GM12865 (cell line): Measurements from ENCODE around the gene TBL1X.

ENCODE experiments used
- DNase-seq: peaks from one replicate; pipeline ENCODE4 v3.0.0; 2010; ENCODE audit warnings: low read depth
- H3K4me3 ChIP-seq: 2 replicates; pipeline ENCODE4 v1.5.1; 2011; ENCODE audit warnings: mild to moderate bottlenecking, low read depth, low read length, control low read depth
- TF ChIP-seq, protein P1 (sequence below): IDR thresholded peaks from 2 replicates; pipeline ENCODE4 v1.5.1; 2011; ENCODE audit warnings: low read length, control low read depth, low read depth, inconsistent platforms; ENCODE audit not compliant: insufficient read depth; ENCODE audit errors: missing control alignments

TBL1X gene

DNA sequence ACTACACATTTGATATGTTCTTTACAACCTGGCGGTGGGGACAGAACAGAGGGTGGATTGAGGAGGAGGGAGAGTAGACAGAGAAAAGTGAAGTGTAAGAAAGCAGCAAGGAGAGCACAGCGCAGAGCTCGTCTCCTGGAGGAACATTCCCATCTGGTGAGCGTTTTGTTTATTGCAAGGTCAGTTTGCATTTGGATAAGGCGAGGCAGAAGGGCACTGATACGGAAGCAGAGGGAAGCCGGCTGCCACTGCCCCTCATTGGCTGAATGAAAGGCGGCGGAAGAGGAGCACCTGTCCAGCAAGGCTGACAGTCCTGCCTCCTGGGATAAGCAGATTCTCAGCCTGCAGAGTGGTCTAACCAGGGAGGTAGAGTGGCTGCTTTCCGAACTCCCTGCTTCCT is 217.6 kb downstream of the TBL1X start:
- DNase-seq, result no peak

DNA sequence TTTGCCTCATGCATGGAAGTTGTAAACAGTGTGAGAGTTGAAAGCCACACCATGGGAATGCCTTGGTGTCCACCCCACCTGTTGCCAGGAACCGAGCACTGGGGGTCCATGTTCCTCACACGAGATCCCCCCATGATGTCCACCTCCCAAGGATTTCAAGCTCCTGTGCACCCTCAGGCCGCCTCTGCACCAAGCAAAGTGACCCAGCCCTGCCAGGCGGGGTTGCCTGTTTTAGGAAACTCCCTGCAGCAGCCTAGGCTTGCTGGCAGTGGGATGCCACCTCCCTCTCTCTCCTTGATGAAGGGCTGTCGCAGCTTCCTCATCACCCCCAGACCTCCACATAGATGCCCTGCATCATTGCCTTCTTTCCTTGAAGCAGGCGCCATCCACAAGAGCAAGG is 218.0 kb downstream of the TBL1X start:
- no peak for DNase-seq
- no peak overlapping the region for H3K4me3 ChIP-seq
- TF ChIP-seq, protein P1, sequence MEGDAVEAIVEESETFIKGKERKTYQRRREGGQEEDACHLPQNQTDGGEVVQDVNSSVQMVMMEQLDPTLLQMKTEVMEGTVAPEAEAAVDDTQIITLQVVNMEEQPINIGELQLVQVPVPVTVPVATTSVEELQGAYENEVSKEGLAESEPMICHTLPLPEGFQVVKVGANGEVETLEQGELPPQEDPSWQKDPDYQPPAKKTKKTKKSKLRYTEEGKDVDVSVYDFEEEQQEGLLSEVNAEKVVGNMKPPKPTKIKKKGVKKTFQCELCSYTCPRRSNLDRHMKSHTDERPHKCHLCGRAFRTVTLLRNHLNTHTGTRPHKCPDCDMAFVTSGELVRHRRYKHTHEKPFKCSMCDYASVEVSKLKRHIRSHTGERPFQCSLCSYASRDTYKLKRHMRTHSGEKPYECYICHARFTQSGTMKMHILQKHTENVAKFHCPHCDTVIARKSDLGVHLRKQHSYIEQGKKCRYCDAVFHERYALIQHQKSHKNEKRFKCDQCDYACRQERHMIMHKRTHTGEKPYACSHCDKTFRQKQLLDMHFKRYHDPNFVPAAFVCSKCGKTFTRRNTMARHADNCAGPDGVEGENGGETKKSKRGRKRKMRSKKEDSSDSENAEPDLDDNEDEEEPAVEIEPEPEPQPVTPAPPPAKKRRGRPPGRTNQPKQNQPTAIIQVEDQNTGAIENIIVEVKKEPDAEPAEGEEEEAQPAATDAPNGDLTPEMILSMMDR, result no peak

More for the DNA sequence above, 217.6 kb downstream of the TBL1X start:
- TF ChIP-seq, protein P1, result no peak
- H3K4me3 ChIP-seq, result no peak overlapping the region

DNA sequence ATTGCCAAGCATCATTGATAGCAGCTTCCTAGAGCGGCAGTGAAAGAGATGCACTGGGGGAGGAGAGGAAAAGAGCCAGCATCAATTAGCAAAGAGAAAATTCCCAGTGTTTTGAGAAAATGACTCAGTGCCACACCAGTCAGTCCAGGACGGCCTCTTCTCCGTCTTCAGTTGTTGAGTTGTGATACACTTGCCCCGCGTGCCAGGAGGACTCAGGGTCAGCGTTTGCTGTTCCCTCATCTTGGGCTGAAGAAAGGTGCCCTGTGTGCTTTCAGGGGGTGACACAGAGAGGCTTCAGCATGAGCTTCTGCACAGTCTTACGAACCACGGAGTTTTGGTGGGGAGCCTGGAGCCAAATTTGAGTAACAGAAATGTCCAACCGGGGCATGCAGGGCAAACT is 218.5 kb downstream of the TBL1X start:
- TF ChIP-seq, protein P1, result no peak
- H3K4me3 ChIP-seq, result no peak overlapping the region
- DNase-seq, result no peak

DNA sequence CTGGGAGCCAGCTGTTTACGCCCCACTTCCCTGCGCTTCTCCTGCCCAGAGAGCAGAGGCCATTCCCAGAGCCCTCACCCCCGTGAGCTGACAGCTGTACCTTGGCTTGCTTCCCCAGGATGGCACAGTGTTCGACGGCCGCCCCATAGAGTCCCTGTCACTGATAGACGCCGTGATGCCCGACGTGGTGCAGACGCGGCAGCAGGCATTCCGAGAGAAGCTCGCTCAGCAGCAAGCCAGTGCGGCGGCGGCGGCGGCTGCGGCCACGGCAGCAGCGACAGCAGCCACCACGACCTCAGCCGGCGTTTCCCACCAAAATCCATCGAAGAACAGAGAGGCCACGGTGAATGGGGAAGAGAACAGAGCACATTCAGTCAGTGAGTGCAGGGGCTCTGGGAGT is 223.0 kb downstream of the TBL1X start:
- DNase-seq, result no peak
- H3K4me3 ChIP-seq, result no peak overlapping the region
- TF ChIP-seq, protein P1, result no peak

DNA sequence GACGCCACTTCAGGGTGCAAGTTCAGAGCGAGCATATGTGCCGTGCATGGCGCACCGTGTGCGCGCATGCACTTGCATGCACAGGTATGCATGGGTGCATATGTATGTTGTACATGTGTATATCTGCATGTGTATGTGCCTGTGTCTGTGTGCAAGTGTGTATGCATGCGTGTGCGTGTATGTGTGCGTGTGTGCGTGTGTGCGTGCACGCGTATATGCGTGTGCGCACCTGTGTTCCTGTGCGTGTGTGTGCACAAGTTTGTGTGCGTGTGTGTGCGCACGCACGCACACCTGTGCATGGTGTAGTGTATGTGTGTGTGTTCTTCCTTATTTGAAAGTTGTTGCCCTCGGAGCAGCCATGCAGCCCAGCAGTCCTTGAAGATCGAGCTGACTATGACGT is 224.0 kb downstream of the TBL1X start:
- no peak overlapping the region for H3K4me3 ChIP-seq
- TF ChIP-seq, protein P1, result no peak
- no peak for DNase-seq

DNA sequence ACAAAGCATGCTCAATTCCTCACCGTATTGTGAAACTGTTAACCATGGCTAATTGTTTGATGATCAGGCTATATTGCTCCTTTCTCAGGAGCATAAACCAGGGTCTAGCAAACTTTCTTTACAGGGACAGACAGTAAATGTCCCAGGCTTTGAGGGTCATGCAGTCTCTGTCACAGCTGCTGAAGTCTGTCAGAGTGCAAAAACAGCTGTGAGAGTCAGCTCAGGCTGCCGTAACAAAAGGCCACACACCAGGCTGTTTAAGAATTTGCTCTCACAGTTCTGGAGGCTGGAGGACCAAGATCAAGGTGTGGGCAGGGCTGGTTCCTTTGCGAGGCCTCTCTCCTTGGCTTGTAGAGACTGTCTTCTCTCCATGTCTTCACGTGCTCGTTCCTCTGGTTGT is 225.2 kb downstream of the TBL1X start:
- no peak for DNase-seq
- TF ChIP-seq, protein P1, result no peak
- no peak overlapping the region for H3K4me3 ChIP-seq

DNA sequence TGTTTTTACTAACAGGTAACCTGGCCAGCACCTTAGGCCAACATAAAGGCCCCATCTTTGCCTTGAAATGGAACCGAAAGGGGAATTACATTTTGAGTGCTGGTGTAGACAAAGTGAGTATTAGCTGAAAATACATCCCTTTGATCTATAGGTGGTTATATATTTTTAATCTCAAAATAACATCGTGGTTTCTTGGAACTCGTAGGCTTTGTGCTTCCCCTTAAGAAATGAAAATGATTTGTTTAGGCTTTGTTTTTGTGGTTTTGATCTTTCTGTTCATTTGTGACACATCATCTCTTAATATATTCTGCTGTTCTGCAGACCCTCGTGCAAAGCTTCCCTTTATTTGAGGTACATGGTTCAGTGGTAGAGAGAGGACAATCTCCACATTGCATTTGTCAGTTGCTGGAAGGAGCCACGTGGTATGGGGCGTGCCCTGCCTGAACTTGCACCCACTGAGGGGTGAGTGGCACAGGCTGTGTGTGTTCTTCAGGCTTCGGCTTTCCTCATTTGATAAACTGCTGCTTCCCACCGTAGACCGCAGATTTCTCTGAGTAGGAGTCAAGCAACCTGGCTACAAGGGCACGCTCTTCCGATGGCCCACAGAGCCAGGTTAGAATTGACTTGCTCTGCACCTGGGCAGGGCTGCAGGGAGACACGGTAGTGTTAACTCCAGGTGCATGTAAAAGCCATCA is 228.6 kb downstream of the TBL1X start:
- DNase-seq, result no peak
- TF ChIP-seq, protein P1, result no peak
- no peak overlapping the region for H3K4me3 ChIP-seq
